Right kidney (tissue), 1 donor: ENCODE measurements around the gene TRIM73.
A peak's percentile ranks its signal among the peaks of the same experiment; 100 is the strongest.
"Not testable (repeated sequence)": the region's sequence is repeated elsewhere in the genome, so short reads cannot be mapped to it uniquely, and the experiment has no call there.

Source experiments
- DNase-seq: peaks from one replicate; pipeline ENCODE4 v3.0.0-alpha.2; 2016

TRIM73 gene

GRCh38 chr7:75415428-75415817 lies 20.0 kb downstream of the TRIM73 start:
- not testable (repeated sequence) for DNase-seq

DNA sequence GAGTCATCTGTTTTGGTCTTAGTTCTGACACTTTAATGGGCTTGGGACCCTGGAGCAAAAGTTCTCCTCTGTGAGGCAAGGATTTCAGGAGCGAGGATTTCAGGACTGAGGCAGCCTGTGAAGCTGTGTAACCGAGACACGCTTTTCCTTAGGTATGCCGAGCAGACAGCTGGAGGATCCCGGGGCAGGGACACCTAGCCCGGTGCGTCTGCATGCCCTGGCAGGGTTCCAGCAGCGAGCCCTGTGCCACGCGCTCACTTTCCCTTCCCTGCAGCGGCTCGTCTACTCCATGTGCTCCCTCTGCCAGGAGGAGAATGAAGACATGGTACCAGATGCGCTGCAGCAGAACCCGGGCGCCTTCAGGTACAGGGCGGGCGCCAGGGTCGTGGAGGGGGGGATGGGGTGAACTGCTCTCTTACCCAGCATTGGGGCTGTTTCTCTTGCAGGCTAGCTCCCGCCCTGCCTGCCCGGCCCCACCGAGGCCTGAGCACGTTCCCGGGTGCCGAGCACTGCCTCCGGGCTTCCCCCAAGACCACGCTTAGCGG lies 20.5 kb downstream of the TRIM73 start:
- DNase-seq: not testable (repeated sequence)

DNA sequence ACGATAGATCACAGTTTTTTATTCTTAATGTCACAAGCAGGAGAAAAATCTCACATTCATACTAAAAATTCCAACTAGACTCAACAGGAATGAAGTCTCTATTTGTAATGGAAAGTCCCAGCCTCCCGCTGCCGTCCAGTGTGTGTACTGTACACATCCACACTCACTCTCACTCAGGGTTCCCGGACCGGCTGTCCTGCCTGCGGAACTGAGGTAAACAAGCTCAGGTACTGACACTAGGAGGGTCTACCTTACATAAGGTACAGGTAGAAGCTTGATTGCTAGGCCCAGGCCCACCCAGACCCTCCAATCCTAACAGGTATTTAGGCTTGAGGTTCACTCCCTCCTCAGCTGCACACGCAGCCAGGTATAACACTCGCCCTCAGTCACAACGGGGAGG lies 21.4 kb downstream of the TRIM73 start:
- not testable (repeated sequence) for DNase-seq

DNA sequence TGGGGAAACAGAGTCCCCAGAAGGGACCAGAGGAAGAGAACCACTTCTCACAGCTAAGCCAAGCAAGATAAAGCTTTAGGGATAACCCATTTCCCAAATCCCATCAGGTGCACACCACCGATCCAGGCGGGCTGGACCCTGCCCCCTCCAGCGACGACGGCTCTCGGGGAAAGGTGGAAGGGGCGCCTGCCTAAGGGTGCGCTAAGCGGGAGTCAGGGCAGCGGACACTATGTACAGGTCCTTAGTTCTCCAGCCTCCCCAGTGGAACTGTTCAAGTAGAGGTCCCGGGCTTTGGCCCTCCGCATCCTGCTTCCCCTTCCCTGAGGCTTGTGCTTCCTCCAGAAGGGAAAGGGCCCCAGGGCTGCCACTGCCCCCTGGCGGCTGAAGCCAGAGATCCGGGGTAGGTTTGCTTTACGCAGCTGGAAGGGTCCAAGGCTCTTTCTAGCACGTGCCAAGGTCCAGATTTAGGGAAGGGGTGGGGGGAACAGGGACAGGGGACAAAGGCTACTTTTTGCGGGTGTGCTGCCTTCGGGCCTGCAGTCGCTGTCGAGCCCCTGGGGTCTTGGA lies 22.9 kb downstream of the TRIM73 start:
- DNase-seq: not testable (repeated sequence)

DNA sequence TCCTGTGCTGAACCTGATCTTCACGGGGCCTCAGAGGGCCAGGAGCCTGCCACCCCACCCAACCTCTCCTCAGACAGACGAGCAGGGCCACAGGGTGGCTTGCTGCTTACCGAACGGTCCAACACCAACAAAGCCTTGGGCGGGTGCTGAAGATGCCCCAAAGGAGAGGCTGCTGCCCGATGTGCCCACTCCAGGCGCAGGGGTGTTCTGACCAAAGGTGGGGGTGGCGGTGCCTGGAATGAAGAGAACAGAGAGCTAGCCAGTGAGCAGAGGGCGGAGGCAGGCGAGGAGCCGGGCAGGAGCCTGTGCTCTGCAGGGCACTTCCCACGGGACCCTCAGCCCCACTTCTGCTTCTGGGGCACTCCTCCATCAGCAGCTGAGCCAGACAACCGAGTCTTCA lies 23.8 kb downstream of the TRIM73 start:
- not testable (repeated sequence) for DNase-seq

- not testable (repeated sequence) for DNase-seq
Measured at GRCh38 chr7:75419693-75420092, 24.3 kb downstream of the TRIM73 start.

DNA sequence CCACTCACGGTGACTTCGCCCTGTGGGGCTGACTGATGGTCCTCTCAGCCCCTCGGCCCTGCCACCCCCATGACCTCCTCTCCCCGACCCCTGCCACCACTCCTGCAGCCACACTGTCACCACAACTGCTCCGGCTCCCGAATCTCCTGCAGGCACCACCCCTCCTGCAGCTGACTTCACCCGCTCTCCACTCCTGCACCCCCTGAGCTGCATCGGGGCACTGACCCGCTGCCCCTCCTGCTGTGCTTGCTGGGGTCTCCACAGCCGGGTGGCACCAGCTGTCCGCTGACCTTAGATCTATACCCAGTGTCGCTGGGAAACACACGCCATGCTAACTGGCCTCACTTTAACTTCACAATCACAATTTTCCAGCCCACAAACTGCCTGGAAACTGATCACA lies 24.7 kb downstream of the TRIM73 start:
- DNase-seq: not testable (repeated sequence)

DNA sequence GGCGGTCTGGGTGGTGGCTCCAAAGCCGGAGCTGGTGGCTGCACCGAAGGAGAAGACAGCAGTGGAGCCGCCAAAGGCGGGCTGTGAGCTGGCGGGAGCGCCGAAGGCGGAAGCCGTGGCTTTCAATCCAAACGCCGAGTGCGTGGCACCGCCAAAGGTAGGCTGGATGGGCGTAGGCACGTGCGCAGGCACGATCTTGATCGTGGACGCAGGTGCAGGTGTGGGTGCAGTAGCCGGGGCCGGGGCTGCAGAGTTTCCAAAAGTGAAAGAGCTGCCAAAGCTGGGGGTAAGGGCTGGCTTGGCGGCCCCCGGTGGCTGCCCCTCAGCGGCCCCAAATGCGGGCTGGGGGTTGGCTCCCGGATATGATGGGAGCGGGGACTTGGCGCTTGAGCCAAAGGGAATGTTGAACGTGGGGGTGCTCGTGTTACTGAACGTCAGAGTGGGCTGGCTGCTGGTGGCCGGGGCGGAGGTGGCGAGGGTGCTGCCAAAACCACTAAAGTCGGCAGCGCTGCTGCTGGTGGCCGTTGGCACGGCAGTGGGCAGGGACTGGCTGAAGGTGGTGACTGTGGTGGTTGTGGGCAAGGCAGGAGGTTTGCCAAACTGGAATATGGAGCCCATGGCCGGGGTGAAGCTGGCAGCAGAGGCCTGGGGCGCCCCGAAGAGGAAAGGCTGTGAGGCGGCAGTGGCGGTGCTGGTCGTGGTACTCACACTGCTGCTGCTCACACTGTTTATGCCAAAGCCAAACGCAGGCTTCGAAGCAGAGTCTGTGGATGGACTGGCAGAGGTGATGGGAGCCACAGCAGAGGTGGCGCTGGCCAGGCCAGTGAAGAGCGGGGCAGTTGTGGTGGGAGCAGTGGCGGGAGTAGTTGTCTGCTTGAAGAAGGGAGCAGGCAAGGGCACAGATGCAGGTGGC lies 26.6 kb downstream of the TRIM73 start:
- DNase-seq: not testable (repeated sequence)

- not testable (repeated sequence) for DNase-seq
Measured at GRCh38 chr7:75423481-75423880, 28.1 kb downstream of the TRIM73 start.

DNA sequence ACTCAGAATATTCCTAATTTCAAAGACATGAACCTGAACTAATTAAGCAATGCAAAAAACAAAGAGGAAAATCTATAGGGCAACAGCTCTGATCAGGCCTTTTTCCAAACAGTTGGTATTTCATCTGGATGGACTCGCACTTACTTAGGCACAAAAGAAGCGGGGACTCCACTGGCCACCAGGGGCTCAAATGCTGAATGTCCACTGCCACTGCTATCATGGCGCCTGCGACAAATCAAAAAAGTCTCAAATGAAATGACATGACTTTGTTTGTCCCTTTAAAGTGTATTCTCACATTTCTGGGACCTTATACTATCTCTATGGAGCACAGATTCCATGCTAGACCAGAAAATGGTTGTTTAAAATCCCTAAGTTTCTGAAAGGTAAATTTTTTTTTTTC lies 43.6 kb downstream of the TRIM73 start:
- DNase-seq: not testable (repeated sequence)

DNA sequence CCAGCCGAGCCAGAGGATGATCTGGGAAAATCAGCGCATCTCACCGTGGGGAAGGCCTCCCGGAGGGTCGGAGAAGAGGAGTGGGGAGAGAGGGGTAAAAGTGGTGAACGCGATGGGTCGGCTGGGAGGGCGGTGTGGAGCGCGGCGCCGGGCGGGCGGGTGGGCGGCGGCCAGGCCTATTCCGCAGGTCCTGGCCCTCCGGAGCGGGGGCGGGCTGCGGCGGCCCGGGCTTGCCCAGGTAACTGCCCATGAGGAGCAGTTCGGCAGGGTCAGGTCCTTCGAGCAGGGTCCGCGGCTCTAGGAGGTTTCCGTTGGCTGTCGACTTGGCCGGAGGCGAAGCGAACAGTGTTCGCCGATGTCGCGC lies 46.7 kb downstream of the TRIM73 start:
- not testable (repeated sequence) for DNase-seq

- peak; percentile 56 for DNase-seq
Measured at GRCh38 chr7:75442465-75443111, 47.2 kb downstream of the TRIM73 start.

DNA sequence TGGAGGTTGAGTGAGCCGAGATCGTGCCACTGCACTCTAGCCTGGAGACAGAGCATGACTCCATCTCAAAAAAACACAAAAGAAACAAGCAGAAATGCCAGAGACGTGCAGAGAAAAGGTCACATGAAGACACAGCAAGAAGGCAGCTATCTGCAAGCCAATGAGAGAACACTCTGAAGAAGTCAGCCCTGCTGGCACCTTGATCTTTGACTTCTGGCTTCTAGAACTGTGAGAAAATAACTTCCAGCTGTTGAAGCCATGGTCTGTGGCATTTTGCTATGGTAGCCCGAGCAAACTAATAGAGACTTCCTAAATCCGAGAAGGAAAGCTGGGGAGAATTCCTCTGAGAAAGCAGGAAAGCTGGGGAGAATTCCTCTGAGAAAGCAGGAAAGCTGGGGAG lies 54.5 kb downstream of the TRIM73 start:
- not testable (repeated sequence) for DNase-seq

GRCh38 chr7:75452494-75452955 lies 57.1 kb downstream of the TRIM73 start:
- not testable (repeated sequence) for DNase-seq
